HPDE6-E6E7 (cell line): ENCODE measurements around the gene SPSB3.
"Not testable (repeated sequence)": the region's sequence is repeated elsewhere in the genome, so short reads cannot be mapped to it uniquely, and the experiment has no call there.

ENCODE experiments used
- DNase-seq: peaks from one replicate; pipeline ENCODE4 v3.0.0; 2011; ENCODE audit warnings: missing footprints; ENCODE audit errors: extremely low spot score

Gene SPSB3

DNA sequence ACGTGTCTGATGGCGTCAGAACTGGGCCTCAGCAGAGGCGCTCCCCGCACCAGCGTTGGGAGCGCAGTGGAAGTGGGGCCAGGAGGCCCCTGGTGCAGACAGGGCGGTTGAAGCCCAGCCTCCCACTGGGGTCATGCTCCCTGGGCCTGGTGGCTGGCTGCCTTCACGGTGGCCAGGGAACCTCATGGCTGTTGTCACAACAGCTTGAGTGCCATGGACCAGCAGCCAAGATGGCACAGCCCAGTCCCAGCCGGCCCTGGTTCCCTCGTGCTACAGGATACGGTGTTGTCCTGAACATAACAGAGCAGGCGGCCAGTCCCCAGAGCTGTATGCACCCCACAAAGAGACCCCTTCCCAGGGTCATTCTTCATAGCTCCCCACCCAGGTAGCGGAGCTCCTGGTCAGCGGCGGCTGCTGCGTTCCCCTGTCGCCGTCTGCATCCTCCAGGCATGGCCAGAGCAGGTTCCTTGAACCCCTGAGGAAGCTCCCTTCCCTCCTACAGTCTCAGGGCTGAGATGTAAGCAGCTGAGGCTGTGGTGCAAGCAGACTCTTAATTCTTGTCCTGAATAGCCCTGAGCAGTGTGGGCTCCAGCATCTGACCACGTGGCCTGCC, 40.7 kb downstream of the SPSB3 start:
- no peak for DNase-seq

DNA sequence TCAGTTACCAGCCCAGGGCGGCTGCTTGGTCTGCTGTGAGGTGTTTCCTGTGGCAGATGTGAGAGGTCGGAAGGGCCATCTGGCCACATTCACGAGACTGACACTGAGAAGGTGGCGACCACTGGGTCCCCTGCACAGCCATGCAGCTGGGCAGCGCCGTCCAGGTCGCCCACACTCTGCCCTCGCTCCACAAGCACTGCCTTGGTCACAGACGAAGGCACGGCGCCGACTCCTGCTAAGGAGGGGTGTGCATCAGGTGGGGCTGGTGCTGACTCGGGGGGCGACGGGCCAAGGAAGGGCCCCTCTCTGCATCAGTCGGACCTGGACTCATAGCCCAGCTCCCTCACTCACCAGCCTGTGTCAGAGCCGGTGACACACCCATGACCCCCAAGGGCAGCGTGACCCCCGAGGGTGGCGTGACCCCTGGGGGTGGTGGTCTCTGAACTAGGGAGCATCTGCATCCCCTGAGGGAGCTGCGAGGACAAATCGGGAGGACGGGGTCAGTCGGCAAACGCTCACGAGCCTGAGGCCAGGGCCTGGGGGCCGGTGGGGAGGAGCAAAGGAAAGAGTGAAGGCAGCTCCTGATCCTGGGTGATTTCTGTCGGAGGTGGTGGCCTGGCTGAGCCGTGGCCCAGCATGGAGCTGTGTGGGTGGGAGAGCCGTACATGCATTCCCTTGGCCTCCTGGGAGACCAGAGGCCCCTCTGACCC, 41.4 kb downstream of the SPSB3 start:
- no peak for DNase-seq

- no peak for DNase-seq
Measured at GRCh38 chr16:1740234-1740633, 42.1 kb downstream of the SPSB3 start.

GRCh38 chr16:1734816-1735215, 47.6 kb downstream of the SPSB3 start:
- no peak for DNase-seq

DNA sequence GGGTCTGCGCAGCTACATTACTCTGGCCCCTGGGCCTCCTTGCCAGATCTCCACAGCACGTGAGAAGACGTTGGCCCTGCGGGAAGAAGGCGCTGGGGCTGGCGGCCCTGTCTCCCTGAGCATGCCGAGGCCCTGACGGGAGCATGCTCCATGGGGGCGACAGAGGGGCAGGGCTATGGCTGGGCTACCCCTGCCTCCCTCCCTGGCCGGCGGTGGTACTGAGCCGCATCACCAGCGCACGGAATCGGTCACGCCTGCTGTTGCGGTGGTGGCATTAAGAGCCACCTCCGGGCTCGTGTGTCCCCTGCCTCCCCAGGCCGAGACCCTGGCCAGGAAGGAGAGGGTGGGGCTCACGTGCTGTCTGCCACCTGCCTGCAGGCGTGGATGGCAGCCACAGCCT, 48.2 kb downstream of the SPSB3 start:
- DNase-seq: no peak

- DNase-seq: not testable (repeated sequence)
Measured at GRCh38 chr16:1732551-1732987, 49.8 kb downstream of the SPSB3 start.

DNA sequence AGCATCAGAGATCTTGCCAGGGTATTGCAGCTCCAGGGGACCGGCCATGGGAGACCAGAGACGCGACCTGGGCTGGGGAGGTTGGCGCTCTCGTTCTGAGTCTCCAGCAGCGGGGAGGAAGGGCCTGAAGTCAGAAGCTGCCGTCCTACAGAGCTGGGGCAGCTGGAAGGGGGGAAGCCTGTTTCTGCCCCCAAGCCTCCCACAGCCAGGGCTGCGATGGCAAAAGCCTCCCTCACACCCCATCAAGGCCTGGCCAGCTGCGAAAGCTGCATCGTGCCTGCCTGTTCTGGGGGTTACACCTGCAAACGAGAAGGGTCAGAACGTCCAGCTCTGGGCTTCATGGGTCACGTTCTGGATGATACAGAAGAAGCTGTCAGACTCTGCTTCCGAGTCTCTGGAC, 50.3 kb downstream of the SPSB3 start:
- no peak for DNase-seq

GRCh38 chr16:1731603-1732002, 50.8 kb downstream of the SPSB3 start:
- no peak for DNase-seq

DNA sequence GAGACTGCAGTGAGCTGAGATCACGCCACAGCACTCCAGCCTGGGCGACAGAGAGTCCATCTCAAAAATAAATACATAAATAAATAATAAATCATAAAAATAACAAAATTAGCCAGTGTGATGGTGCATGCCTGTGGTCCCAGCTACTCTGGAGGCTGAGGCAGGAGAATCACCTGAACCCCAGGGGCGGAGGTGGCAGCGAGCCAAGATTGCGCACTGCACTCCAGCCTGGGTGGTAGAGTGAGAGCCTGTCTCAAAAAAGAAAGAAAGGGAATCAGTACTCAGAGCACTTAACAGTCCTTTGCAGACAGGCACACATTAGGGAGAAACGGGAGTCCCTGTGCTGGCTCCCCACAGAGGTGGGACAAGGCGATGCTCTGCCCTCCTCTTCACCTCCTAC, 51.3 kb downstream of the SPSB3 start:
- no peak for DNase-seq

DNA sequence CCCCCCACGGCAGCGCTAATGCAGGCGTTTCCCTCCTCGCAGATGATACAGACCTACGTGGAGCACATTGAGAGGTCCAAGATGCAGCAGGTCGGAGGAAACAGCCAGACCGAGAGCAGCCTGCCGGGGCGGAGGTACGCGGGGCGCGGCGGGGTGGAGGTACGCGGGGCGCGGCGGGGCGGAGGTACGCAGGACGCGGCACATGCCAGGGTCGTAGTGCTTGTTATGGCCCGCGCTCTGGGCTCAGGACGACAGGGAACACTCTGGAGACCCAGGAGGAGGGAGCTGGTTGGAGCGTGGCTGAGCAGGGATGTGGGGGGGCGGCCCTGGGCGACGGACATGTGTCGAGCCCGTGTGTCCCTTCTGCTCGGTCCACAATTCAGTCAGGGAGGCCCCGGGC, 52.9 kb downstream of the SPSB3 start:
- no peak for DNase-seq

DNA sequence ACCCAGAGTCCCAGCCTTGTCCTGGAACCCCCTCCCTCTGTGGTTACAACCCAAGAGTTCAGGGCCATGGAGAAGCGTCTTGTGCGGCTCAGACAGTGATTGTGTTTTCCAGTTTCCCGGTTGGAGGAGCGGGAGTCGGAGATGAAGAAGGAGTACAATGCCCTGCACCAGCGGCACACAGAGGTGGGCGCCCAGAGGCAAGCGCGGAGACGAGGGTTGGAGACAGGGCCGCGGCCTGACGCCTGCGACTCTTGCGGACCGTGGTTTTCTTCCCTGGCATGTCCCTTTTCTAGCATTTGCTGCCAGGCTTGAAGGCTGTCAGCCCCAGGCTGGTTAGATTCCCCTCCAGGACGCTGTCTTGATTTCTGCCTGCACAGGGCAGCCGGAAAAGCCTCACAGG, 53.3 kb downstream of the SPSB3 start:
- no peak for DNase-seq

DNA sequence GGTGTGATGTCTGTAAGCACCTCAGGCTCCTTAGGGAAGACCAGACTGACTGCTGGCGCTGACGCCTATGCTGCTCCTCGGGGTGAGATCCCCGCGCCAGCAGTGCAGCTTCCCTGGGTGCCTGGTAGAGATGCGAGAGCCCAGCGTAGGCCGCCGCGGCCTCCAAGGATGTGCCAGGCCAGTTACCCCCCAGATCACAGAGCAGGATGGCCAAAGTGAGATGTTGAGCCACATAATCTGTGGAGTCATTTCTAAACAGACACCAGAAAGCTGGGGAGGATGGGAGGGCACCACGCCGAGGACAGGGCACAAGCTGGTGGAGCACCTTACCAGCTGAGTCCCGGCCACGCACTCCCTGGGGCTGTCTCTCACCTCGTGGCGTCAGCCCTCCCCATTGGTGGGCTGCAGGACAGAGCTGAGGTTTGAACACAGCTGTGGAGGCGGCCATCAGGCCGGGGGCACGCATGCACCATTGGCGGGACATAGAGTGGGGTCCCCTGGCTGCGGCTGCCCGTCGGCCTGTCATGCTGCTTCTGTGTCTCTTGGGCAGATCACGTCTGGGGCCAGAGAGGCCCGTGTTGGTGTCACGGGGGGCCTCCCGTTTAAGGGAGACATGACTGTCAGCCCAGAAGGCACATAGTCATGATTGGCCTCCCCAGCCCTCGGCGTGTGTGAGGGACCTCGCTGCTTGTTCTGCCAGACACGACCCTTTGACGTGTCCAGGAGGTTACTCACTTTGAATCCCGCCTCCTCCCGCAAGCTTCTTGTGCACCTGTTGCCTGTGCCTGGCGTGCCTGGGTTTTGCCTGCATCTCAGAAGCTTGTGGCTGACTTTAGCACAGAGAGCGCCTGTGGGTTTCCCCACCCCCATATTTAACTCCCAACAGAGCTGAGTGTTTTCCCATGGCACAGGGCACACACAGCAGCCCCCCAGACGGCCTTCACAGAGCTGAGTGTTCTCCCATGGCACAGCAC, 54.4 kb downstream of the SPSB3 start:
- no peak for DNase-seq
